WI38 (cell line): ENCODE measurements around the gene TEN1.

Source experiments
- H3K4me3 ChIP-seq: 2 replicates; pipeline ENCODE4 v1.5.1; 2011; ENCODE audit warnings: low read depth, mild to moderate bottlenecking, control low read depth, low read length
- CTCF ChIP-seq: IDR thresholded peaks from 2 replicates; pipeline ENCODE4 v1.5.1; 2012; ENCODE audit warnings: low read depth, mild to moderate bottlenecking, control low read depth, low read length

Gene TEN1

GRCh38 chr17:75978938-75979704 lies at the start of gene TEN1, which contains the start of gene ACOX1:
Gene TEN1, plus strand, starts transcription at chr17:75979240. Its CDS starts 6,953 bp downstream, at chr17:75986193.
Gene ACOX1, minus strand, starts transcription at chr17:75979166. Its CDS starts 93 bp downstream, at chr17:75979073.
- peak within 1 kb of the TSS; percentile 90 for H3K4me3 ChIP-seq
- no peak for TF ChIP-seq CTCF

GRCh38 chr17:75931062-75931461 lies 48.0 kb upstream of the TEN1 start:
- no peak for TF ChIP-seq CTCF
- H3K4me3 ChIP-seq, result no peak overlapping the region

- no peak overlapping the region for H3K4me3 ChIP-seq
- TF ChIP-seq CTCF, result no peak
These were observed 46.2 kb upstream of the TEN1 start for GRCh38 chr17:75932852-75933251.

GRCh38 chr17:75933808-75934207 lies 45.2 kb upstream of the TEN1 start:
- no peak overlapping the region for H3K4me3 ChIP-seq
- no peak for TF ChIP-seq CTCF

- TF ChIP-seq CTCF, result no peak
- no peak overlapping the region for H3K4me3 ChIP-seq
These were observed 41.4 kb upstream of the TEN1 start for GRCh38 chr17:75937652-75938051.

- no peak for TF ChIP-seq CTCF
These were observed 38.2 kb upstream of the TEN1 start, which contains the start of gene FBF1 for GRCh38 chr17:75940727-75941441. Gene FBF1, minus strand, starts transcription at chr17:75941042. Its CDS starts 2,893 bp downstream, at chr17:75938149.

GRCh38 chr17:75941442-75941819 lies 37.6 kb upstream of the TEN1 start:
- no peak for TF ChIP-seq CTCF
- H3K4me3 ChIP-seq, result peak overlapping the region; percentile 82

More at GRCh38 chr17:75940727-75941441, 38.2 kb upstream of the TEN1 start, which contains the start of gene FBF1:
- H3K4me3 ChIP-seq, result peak within 1 kb of the TSS; percentile 82
